OCI-LY7 (cell line): ENCODE data around the gene BCAN.

Source experiments
- CTCF ChIP-seq: fragments of 200-600 bp; sonication (generic); conservative IDR thresholded peaks from 2 replicates; pipeline ENCODE4 v1.5.1; 2014; ENCODE audit warnings: mild to moderate bottlenecking, antibody characterized with exemption, low read length, moderate library complexity, mixed read lengths
- EZH2phosphoT487 ChIP-seq: fragments of 200-600 bp; sonication (generic); IDR thresholded peaks from 2 replicates; pipeline ENCODE4 v1.6.1; 2018; ENCODE audit warnings: low read depth, borderline replicate concordance, mild to moderate bottlenecking, mixed run types, antibody characterized with exemption, low read length, moderate library complexity, mixed read lengths

DNA sequence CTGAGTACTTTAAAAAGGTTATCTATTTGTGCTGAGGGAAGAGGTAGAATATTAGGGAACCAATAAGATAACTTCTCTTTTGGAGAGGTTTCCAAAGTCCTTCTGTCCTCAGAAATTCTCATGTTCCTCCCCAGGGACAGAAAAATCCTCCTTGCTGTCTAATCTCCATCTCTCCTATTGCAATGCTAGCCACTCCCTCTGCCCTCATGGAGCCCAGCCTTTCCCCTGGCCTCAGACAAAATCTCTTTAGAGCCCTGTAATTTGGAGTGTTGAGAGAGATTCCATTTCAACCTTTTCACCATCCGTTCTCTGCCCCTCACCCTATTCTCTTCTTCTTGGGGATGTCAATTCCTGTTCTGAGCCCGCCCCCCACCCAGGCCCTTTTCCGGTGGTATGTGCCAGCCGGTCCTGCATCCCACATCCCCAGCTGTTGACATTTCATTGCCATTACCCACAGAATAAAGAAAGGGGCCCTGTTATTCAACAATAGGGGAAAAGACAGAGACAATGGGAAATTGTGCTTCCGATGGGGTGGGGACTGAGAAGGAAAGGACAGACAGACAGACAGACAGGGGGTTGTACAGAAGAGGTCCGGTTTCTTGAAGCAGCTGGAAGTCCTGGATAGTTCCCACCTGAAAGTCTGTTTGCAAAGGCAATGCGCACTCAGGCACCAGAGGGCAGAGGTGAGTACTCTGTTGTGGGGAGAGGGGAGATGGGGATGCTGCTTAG, 22.9 kb upstream of the BCAN start, which contains the start of gene HAPLN2:
- TF ChIP-seq CTCF: peak; percentile 78
- TF ChIP-seq EZH2phosphoT487: no peak
